HepG2 (cell line): Measurements from ENCODE around the gene ZFHX3. TPM values are rescaled to one million over a fixed set of nuclear protein-coding genes. Genes with fewer than 3 reads are reported as not detected.
A peak's percentile ranks its signal among the peaks of the same experiment; 100 is the strongest.

ENCODE experiments used
- FOXK1 ChIP-seq: sonication (generic); formaldehyde crosslinking; IDR thresholded peaks from 2 replicates; pipeline ENCODE4 v1.4.0; 2020; ENCODE audit warnings: low read depth, missing genetic modification reagents, borderline replicate concordance
- HNRNPL ChIP-seq: fragments of 200-400 bp; formaldehyde crosslinking; IDR thresholded peaks from 2 replicates; pipeline ENCODE4 v1.6.1; 2017; ENCODE audit warnings: mild to moderate bottlenecking, low read depth, low read length
- IKZF4 ChIP-seq: sonication (generic); formaldehyde crosslinking; IDR thresholded peaks from 2 replicates; pipeline ENCODE4 v1.5.1; 2020; ENCODE audit warnings: borderline replicate concordance, mild to moderate bottlenecking, low read depth, missing genetic modification reagents; ENCODE audit errors: not compliant biosample characterization
- REXO4 ChIP-seq: sonication (generic); formaldehyde crosslinking; IDR thresholded peaks from 2 replicates; pipeline ENCODE4 v1.8.0; 2022; ENCODE audit warnings: missing genetic modification reagents, mild to moderate bottlenecking, borderline replicate concordance
- U2AF2 ChIP-seq: fragments of 200-400 bp; formaldehyde crosslinking; IDR thresholded peaks from 2 replicates; pipeline ENCODE4 v1.6.1; 2017; ENCODE audit warnings: low read depth, mild to moderate bottlenecking, low read length
- YEATS2 ChIP-seq: sonication (generic); formaldehyde crosslinking; IDR thresholded peaks from 2 replicates; pipeline ENCODE4 v1.4.0; 2020; ENCODE audit warnings: missing genetic modification reagents, borderline replicate concordance
- ZEB1 ChIP-seq: IDR thresholded peaks from 2 replicates; pipeline ENCODE4 v1.6.1; 2012; ENCODE audit warnings: mild to moderate bottlenecking, low read depth, inconsistent platforms; ENCODE audit not compliant: insufficient replicate concordance
- ZNF333 ChIP-seq: sonication (generic); formaldehyde crosslinking; IDR thresholded peaks from 2 replicates; pipeline ENCODE4 v1.4.0; 2020; ENCODE audit warnings: mild to moderate bottlenecking, missing genetic modification reagents, borderline replicate concordance
- ZNF619 ChIP-seq: sonication (generic); formaldehyde crosslinking; IDR thresholded peaks from 2 replicates; pipeline ENCODE4 v1.4.0; 2020; ENCODE audit warnings: mild to moderate bottlenecking, missing genetic modification reagents
- ZSCAN12 ChIP-seq: sonication (generic); formaldehyde crosslinking; IDR thresholded peaks from 2 replicates; pipeline ENCODE4 v1.9.0; 2021; ENCODE audit warnings: mild to moderate bottlenecking, missing genetic modification reagents
- polyA plus RNA-seq, 8 experiments: library from polyadenylated mRNA; depleted of rRNA in 3 of 8; stranded (reverse) in 7 of 8; unstranded in 1 of 8; fragments of >200 nt; fragmentation: Illumina TruSeq in 4 of 8; extraction: Trizol in 4 of 8; gene quantifications; 2 replicates each; pipeline versions ENCODE4 v1.2.1 to v1.2.3, GENCODE V29; 2011 to 2016; ENCODE audit warnings: low read depth in 4 of 8, missing spikeins in 1 of 8, mixed read lengths in 1 of 8; ENCODE audit not compliant: insufficient read depth in 1 of 8
- total RNA-seq, 5 experiments: library from RNA; depleted of rRNA; stranded (reverse); fragments of >200 nt; fragmentation: Illumina TruSeq; extraction: Trizol; gene quantifications; 2 replicates each; pipeline ENCODE4 v1.2.3, GENCODE V29; 2016; ENCODE audit warnings: low read depth in 1 of 5
- TF ChIP-seq, protein P1 (sequence below): sonication (generic); formaldehyde crosslinking; IDR thresholded peaks from 2 replicates; pipeline ENCODE4 v1.5.0; 2020; ENCODE audit warnings: missing genetic modification reagents
- TF ChIP-seq, protein P2 (sequence below): sonication (generic); formaldehyde crosslinking; IDR thresholded peaks from 2 replicates; pipeline ENCODE4 v1.4.0; 2020; ENCODE audit warnings: mild to moderate bottlenecking, missing genetic modification reagents
- TF ChIP-seq, protein P3 (sequence below): sonication (generic); formaldehyde crosslinking; conservative IDR thresholded peaks from 2 replicates; pipeline ENCODE4 v1.4.0; 2020; ENCODE audit warnings: missing genetic modification reagents
- TF ChIP-seq, protein P4 (sequence below): sonication (generic); formaldehyde crosslinking; IDR thresholded peaks from 2 replicates; pipeline ENCODE4 v1.4.0; 2020; ENCODE audit warnings: missing genetic modification reagents, borderline replicate concordance
- TF ChIP-seq, protein P5 (sequence below): IDR thresholded peaks from 2 replicates; pipeline ENCODE4 v1.6.1; 2018; ENCODE audit warnings: missing genetic modification reagents
- TF ChIP-seq, protein P6 (sequence below): sonication (generic); formaldehyde crosslinking; IDR thresholded peaks from 2 replicates; pipeline ENCODE4 v1.4.0; 2020; ENCODE audit warnings: missing genetic modification reagents
- TF ChIP-seq, protein P7 (sequence below): IDR thresholded peaks from 2 replicates; pipeline ENCODE4 v1.6.1; 2012; ENCODE audit warnings: inconsistent platforms

Gene ZFHX3
- total and polyA plus RNA-seq, 2 of the 13 experiments (the other 11 are each of a cell fraction or from before 2014, with no cell fraction given) = 5.0 to 6.0 TPM

DNA sequence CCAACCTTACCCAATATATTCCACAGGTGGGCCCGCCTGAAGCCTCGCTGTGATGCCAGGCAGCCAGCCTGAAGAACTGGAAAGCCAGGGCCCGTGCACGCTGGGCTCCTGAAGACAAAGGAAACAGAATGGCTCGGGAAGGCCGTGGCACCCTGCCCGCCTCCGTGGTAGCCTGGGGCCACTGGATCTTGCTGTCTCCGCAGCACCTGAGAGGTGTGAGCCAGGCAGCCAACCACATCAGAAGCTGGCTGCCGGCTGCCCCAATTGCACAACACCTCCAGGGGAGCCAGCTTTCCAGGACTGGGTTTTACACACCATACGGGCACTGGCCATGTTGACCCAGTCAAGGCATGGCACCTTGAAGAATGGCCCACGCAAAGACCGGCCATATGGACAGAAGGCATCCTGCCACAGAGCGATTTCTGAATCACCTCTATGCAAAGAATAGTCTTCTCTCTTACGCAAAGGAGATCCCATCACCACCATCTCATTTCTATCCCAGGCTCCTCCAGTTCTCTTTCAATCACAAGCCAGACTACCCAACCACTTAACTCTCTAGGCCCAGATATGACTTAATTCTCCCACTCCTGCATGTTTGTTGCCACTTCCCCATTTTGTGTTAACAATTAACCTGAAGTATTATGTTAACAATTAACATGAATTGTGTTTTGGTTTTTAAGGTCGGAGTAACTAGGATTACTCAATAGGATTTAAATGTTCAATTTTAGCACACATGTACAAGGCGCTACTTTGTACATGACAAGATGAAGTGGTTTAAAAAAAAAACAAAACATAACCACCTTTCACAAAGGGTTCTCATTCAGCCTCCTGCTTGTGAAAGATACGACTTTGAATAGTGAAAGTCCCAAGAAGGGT, 32.1 kb downstream of the ZFHX3 start (continued):
- no peak for TF ChIP-seq IKZF4 (CRISPR knock-in tag)
- TF ChIP-seq, protein P1, sequence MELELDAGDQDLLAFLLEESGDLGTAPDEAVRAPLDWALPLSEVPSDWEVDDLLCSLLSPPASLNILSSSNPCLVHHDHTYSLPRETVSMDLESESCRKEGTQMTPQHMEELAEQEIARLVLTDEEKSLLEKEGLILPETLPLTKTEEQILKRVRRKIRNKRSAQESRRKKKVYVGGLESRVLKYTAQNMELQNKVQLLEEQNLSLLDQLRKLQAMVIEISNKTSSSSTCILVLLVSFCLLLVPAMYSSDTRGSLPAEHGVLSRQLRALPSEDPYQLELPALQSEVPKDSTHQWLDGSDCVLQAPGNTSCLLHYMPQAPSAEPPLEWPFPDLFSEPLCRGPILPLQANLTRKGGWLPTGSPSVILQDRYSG = no peak
- TF ChIP-seq FOXK1 = peak; percentile 49; the same call in 1 of the 2 replicates
- no peak for TF ChIP-seq ZNF333 (CRISPR knock-in tag)
- peak; percentile 83; the same call in 1 of the 2 replicates for TF ChIP-seq HNRNPL
- TF ChIP-seq U2AF2 = no peak
- no peak for TF ChIP-seq ZSCAN12 (CRISPR knock-in tag)
- TF ChIP-seq ZEB1 = no peak
- TF ChIP-seq, protein P2, sequence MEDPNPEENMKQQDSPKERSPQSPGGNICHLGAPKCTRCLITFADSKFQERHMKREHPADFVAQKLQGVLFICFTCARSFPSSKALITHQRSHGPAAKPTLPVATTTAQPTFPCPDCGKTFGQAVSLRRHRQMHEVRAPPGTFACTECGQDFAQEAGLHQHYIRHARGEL (CRISPR knock-in tag) = no peak
- 0 out of 2 replicates have a peak, but pooled peaks have one; percentile 17 for TF ChIP-seq YEATS2 (CRISPR knock-in tag)
- TF ChIP-seq, protein P3, sequence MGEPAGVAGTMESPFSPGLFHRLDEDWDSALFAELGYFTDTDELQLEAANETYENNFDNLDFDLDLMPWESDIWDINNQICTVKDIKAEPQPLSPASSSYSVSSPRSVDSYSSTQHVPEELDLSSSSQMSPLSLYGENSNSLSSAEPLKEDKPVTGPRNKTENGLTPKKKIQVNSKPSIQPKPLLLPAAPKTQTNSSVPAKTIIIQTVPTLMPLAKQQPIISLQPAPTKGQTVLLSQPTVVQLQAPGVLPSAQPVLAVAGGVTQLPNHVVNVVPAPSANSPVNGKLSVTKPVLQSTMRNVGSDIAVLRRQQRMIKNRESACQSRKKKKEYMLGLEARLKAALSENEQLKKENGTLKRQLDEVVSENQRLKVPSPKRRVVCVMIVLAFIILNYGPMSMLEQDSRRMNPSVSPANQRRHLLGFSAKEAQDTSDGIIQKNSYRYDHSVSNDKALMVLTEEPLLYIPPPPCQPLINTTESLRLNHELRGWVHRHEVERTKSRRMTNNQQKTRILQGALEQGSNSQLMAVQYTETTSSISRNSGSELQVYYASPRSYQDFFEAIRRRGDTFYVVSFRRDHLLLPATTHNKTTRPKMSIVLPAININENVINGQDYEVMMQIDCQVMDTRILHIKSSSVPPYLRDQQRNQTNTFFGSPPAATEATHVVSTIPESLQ = no peak
- no peak for TF ChIP-seq REXO4 (CRISPR knock-in tag)
- TF ChIP-seq, protein P4, sequence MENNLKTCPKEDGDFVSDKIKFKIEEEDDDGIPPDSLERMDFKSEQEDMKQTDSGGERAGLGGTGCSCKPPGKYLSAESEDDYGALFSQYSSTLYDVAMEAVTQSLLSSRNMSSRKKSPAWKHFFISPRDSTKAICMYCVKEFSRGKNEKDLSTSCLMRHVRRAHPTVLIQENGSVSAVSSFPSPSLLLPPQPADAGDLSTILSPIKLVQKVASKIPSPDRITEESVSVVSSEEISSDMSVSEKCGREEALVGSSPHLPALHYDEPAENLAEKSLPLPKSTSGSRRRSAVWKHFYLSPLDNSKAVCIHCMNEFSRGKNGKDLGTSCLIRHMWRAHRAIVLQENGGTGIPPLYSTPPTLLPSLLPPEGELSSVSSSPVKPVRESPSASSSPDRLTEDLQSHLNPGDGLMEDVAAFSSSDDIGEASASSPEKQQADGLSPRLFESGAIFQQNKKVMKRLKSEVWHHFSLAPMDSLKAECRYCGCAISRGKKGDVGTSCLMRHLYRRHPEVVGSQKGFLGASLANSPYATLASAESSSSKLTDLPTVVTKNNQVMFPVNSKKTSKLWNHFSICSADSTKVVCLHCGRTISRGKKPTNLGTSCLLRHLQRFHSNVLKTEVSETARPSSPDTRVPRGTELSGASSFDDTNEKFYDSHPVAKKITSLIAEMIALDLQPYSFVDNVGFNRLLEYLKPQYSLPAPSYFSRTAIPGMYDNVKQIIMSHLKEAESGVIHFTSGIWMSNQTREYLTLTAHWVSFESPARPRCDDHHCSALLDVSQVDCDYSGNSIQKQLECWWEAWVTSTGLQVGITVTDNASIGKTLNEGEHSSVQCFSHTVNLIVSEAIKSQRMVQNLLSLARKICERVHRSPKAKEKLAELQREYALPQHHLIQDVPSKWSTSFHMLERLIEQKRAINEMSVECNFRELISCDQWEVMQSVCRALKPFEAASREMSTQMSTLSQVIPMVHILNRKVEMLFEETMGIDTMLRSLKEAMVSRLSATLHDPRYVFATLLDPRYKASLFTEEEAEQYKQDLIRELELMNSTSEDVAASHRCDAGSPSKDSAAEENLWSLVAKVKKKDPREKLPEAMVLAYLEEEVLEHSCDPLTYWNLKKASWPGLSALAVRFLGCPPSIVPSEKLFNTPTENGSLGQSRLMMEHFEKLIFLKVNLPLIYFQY (CRISPR knock-in tag) = no peak
- TF ChIP-seq, protein P5, sequence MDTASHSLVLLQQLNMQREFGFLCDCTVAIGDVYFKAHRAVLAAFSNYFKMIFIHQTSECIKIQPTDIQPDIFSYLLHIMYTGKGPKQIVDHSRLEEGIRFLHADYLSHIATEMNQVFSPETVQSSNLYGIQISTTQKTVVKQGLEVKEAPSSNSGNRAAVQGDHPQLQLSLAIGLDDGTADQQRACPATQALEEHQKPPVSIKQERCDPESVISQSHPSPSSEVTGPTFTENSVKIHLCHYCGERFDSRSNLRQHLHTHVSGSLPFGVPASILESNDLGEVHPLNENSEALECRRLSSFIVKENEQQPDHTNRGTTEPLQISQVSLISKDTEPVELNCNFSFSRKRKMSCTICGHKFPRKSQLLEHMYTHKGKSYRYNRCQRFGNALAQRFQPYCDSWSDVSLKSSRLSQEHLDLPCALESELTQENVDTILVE (CRISPR knock-in tag) = peak; percentile 16; the same call in 1 of the 2 replicates
- TF ChIP-seq, protein P6, sequence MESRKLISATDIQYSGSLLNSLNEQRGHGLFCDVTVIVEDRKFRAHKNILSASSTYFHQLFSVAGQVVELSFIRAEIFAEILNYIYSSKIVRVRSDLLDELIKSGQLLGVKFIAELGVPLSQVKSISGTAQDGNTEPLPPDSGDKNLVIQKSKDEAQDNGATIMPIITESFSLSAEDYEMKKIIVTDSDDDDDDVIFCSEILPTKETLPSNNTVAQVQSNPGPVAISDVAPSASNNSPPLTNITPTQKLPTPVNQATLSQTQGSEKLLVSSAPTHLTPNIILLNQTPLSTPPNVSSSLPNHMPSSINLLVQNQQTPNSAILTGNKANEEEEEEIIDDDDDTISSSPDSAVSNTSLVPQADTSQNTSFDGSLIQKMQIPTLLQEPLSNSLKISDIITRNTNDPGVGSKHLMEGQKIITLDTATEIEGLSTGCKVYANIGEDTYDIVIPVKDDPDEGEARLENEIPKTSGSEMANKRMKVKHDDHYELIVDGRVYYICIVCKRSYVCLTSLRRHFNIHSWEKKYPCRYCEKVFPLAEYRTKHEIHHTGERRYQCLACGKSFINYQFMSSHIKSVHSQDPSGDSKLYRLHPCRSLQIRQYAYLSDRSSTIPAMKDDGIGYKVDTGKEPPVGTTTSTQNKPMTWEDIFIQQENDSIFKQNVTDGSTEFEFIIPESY (CRISPR knock-in tag) = no peak; the same call in 1 of the 2 replicates
- TF ChIP-seq, protein P7, sequence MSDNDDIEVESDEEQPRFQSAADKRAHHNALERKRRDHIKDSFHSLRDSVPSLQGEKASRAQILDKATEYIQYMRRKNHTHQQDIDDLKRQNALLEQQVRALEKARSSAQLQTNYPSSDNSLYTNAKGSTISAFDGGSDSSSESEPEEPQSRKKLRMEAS = peak; percentile 45; the same call in 1 of the 2 replicates
- no peak for TF ChIP-seq ZNF619
